Fibroblast of lung (primary cell): Measurements from ENCODE around the gene STON2.

Experiments
- EZH2 ChIP-seq: IDR thresholded peaks from 2 replicates; pipeline ENCODE4 v1.5.1; 2012; ENCODE audit warnings: low read length, control low read depth, mild to moderate bottlenecking; ENCODE audit errors: missing control alignments
- TF ChIP-seq, protein P1 (sequence below), 2 donors: IDR thresholded peaks in 1 of 2; conservative IDR thresholded peaks in 1 of 2; 1 replicate in 1 of 2; 2 replicates in 1 of 2; pipeline ENCODE4 v1.5.1; 2011 to 2012; ENCODE audit warnings: low read length in 2 of 2, control low read depth in 1 of 2, inconsistent platforms in 1 of 2, low read depth in 1 of 2, mild to moderate bottlenecking in 1 of 2

DNA sequence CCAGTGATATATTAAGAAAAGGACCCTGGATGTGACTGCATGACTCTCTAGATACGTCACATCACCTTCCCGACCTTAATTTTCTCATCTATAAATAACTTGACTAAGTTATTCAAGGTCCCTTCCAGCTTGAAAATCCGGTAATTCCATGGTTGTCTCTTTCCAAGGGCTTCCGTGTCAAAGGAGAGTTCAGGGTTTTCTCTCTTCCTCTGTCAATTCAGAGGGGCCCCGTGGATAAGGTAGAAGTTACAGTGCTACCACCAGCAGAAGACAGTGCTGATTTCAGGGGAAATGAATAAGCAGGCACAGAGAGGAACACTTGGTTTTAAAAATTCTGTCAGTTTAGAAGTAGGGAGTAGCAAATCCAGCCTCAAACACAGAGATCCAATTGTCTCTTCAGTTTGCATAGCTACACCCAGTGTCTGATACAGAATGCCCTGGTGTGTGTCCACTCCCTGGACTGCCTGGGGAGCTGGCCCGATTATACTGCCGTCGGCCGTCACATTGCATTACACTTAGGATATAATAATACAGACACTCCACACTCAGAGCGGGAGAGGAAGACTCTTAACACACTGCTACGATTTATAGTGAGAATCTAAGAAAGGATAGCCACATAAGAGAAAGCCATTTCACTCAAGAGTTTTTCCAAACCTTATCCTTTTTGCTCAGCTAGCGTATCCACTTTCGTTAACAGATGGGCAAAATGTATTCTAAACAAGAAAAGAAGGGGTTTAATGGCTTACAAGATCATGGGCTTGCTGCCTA is 124.6 kb downstream of the STON2 start:
- TF ChIP-seq, protein P1, sequence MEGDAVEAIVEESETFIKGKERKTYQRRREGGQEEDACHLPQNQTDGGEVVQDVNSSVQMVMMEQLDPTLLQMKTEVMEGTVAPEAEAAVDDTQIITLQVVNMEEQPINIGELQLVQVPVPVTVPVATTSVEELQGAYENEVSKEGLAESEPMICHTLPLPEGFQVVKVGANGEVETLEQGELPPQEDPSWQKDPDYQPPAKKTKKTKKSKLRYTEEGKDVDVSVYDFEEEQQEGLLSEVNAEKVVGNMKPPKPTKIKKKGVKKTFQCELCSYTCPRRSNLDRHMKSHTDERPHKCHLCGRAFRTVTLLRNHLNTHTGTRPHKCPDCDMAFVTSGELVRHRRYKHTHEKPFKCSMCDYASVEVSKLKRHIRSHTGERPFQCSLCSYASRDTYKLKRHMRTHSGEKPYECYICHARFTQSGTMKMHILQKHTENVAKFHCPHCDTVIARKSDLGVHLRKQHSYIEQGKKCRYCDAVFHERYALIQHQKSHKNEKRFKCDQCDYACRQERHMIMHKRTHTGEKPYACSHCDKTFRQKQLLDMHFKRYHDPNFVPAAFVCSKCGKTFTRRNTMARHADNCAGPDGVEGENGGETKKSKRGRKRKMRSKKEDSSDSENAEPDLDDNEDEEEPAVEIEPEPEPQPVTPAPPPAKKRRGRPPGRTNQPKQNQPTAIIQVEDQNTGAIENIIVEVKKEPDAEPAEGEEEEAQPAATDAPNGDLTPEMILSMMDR (conservative IDR thresholded peaks at IDR 0.05 in 1 of 2, IDR thresholded peaks at IDR 0.05 in 1 of 2; ENCODE audit: low read depth in 1 of 2, low read length in 2 of 2), result no peak
- TF ChIP-seq EZH2, result no peak
